IMR-90 (cell line): ENCODE measurements around the gene FRMD4B. TPM values are rescaled to one million over a fixed set of nuclear protein-coding genes. Genes with fewer than 3 reads are reported as not detected.

Experiments
- ATAC-seq: fragments of 200-7000 bp; cut with Tn5 transposase; 2 replicates; pipeline ENCODE4 v1.9.1; 2020; ENCODE audit warnings: low read depth, mild to moderate bottlenecking, moderate library complexity
- BruUV-seq: library from RNA; stranded (reverse); fragments of 400-500 nt; replicated peaks from 2 replicates; lab custom pipeline; 2021; lab: Mats Ljungman, UMichigan
- CTCF ChIA-PET: fragments of 300-600 bp; formaldehyde crosslinking; extraction: SDS; loops from one replicate; lab custom pipeline; 2021; ENCODE audit warnings: antibody characterized with exemption; lab: Yijun Ruan, JAX
- POLR2A ChIA-PET: fragments of 300-600 bp; sonication (Branson Sonifier 250); formaldehyde crosslinking; loops from one replicate; lab custom pipeline; 2022; ENCODE audit warnings: antibody characterized with exemption; ENCODE audit not compliant: unreplicated experiment; lab: Charles Lee
- DNase-seq: peaks from one replicate; pipeline ENCODE4 v3.0.0; 2013
- H2AFZ ChIP-seq: replicated peaks from 2 replicates; pipeline ENCODE3; 2013; ENCODE audit warnings: low read length, mild to moderate bottlenecking; ENCODE audit not compliant: poor library complexity
- H2AK5ac ChIP-seq: 2 replicates; pipeline ENCODE4 v1.6.1; 2013; ENCODE audit warnings: low read depth, low read length, inconsistent platforms
- H2AK9ac ChIP-seq: replicated peaks from 2 replicates; pipeline ENCODE3; 2013; ENCODE audit warnings: mild to moderate bottlenecking, low read depth, low read length, moderate library complexity; ENCODE audit not compliant: poor library complexity
- H2BK120ac ChIP-seq: 2 replicates; pipeline ENCODE4 v1.6.1; 2013; ENCODE audit warnings: low read depth, low read length, inconsistent platforms
- H2BK15ac ChIP-seq: 3 replicates; pipeline ENCODE4 v1.6.1; 2013; ENCODE audit warnings: low read depth, low read length, inconsistent platforms
- H2BK20ac ChIP-seq: 2 replicates; pipeline ENCODE4 v1.6.1; 2013; ENCODE audit warnings: low read depth, mild to moderate bottlenecking, inconsistent platforms, low read length, moderate library complexity
- H2BK5ac ChIP-seq: 2 replicates; pipeline ENCODE4 v1.6.1; 2013; ENCODE audit warnings: mild to moderate bottlenecking, low read depth, low read length, inconsistent platforms; ENCODE audit not compliant: poor library complexity, severe bottlenecking
- H3K14ac ChIP-seq: replicated peaks from 2 replicates; pipeline ENCODE4 v1.6.1; 2013; ENCODE audit warnings: low read depth, low read length, inconsistent platforms
- H3K18ac ChIP-seq: 2 replicates; pipeline ENCODE4 v1.6.1; 2013; ENCODE audit warnings: low read depth, low read length, control low read depth
- H3K23ac ChIP-seq: 2 replicates; pipeline ENCODE4 v1.6.1; 2013; ENCODE audit warnings: low read depth, low read length, inconsistent platforms
- H3K27ac ChIP-seq: 2 replicates; pipeline ENCODE4 v1.5.1; 2013; ENCODE audit warnings: mild to moderate bottlenecking, control low read depth, low read length; ENCODE audit not compliant: insufficient read depth
- H3K27me3 ChIP-seq: 2 replicates; pipeline ENCODE4 v1.6.1; 2013; ENCODE audit warnings: low read length; ENCODE audit not compliant: control insufficient read depth, insufficient read depth
- H3K36me3 ChIP-seq: 2 replicates; pipeline ENCODE4 v1.6.1; 2013; ENCODE audit warnings: low read length, mixed read lengths; ENCODE audit not compliant: control insufficient read depth, insufficient read depth
- H3K4ac ChIP-seq: 2 replicates; pipeline ENCODE4 v1.6.1; 2013; ENCODE audit warnings: low read depth, low read length, inconsistent platforms
- H3K4me1 ChIP-seq: 2 replicates; pipeline ENCODE4 v1.6.1; 2013; ENCODE audit warnings: low read length, mixed read lengths; ENCODE audit not compliant: control insufficient read depth, insufficient read depth
- H3K4me2 ChIP-seq: 2 replicates; pipeline ENCODE4 v1.6.1; 2013; ENCODE audit warnings: low read depth, mild to moderate bottlenecking, control low read depth, low read length, moderate library complexity
- H3K4me3 ChIP-seq: 2 replicates; pipeline ENCODE4 v1.5.1; 2013; ENCODE audit warnings: low read depth, mild to moderate bottlenecking, control low read depth, low read length, moderate library complexity; ENCODE audit not compliant: insufficient read depth
- H3K56ac ChIP-seq: 2 replicates; pipeline ENCODE4 v1.6.1; 2013; ENCODE audit warnings: low read length, inconsistent platforms; ENCODE audit not compliant: insufficient read depth; ENCODE audit errors: extremely low read depth
- H3K79me1 ChIP-seq, 2 experiments: 2 replicates each; pipeline ENCODE4 v1.6.1; 2013; ENCODE audit warnings: low read length in 2 of 2, inconsistent platforms in 1 of 2, low read depth in 1 of 2
- H3K9ac ChIP-seq: 2 replicates; pipeline ENCODE4 v1.6.1; 2013; ENCODE audit warnings: low read depth, low read length, control low read depth
- H3K9me1 ChIP-seq: 2 replicates; pipeline ENCODE4 v1.6.1; 2013; ENCODE audit warnings: low read length, inconsistent platforms; ENCODE audit not compliant: insufficient read depth
- H3K9me3 ChIP-seq: 2 replicates; pipeline ENCODE4 v1.6.1; 2013; ENCODE audit warnings: low read length; ENCODE audit not compliant: control insufficient read depth, insufficient read depth
- H4K20me1 ChIP-seq: 2 replicates; pipeline ENCODE4 v1.6.1; 2013; ENCODE audit warnings: low read length, inconsistent platforms; ENCODE audit not compliant: insufficient read depth
- H4K5ac ChIP-seq: 2 replicates; pipeline ENCODE4 v1.6.1; 2013; ENCODE audit warnings: mild to moderate bottlenecking, low read depth, low read length, control low read depth
- H4K8ac ChIP-seq, 2 experiments: 2 replicates each; pipeline ENCODE4 v1.6.1; 2013; ENCODE audit warnings: low read depth in 2 of 2, low read length in 2 of 2, control low read depth in 1 of 2, inconsistent platforms in 1 of 2
- H4K91ac ChIP-seq: 2 replicates; pipeline ENCODE4 v1.6.1; 2013; ENCODE audit warnings: low read depth, low read length, inconsistent platforms; ENCODE audit not compliant: insufficient read depth
- RFX5 ChIP-seq: IDR thresholded peaks from 2 replicates; pipeline ENCODE4 v1.8.0; 2012; ENCODE audit warnings: low read depth, mild to moderate bottlenecking, low read length, moderate library complexity
- WGBS, 2 experiments: methylation state at CpG; one replicate each; pipeline versions ENCODE4 v1.1.5 to v1.1.7; 2013; ENCODE audit warnings: missing lambda C conversion rate in 2 of 2; ENCODE audit not compliant: insufficient read length in 1 of 2; ENCODE audit errors: extremely low coverage in 2 of 2; 5-methylcytosine and 5-hydroxymethylcytosine counted together
- dilution Hi-C: fragments of 300-500 bp; cut with HindIII; formaldehyde crosslinking; loops from one replicate; pipeline ENCODE4 v1.14.3; 2018; ENCODE audit warnings: low sequenced_read_pairs; ENCODE audit not compliant: unreplicated experiment
- in situ Hi-C: fragments of 300-500 bp; cut with MboI; formaldehyde crosslinking; loops from 3 replicates; pipeline ENCODE4 v1.14.3; 2019; ENCODE audit warnings: low sequenced_read_pairs, inconsistent platforms, mixed read lengths
- intact Hi-C: fragments of 100-400 bp; cut with micrococcal nuclease; formaldehyde crosslinking; loops from 2 replicates; pipeline ENCODE4 v1.10.0; 2022
- polyA plus RNA-seq, 3 experiments: library from polyadenylated mRNA; depleted of rRNA; stranded (reverse); fragments of >200 nt; gene quantifications; 2 replicates each; pipeline ENCODE4 v1.2.3, GENCODE V29; 2012; ENCODE audit warnings: low replicate concordance in 1 of 3
- total RNA-seq: library from RNA; depleted of rRNA; stranded (reverse); fragments of >200 nt; gene quantifications from 2 replicates; pipeline ENCODE4 v1.2.3, GENCODE V29; 2012

FRMD4B gene
- total and polyA plus RNA-seq, 2 of the 4 experiments (the other 2 are of a cell fraction), result 0.14 to 0.36 TPM

- H3K4me2 ChIP-seq, result no peak overlapping the region
These were observed 15.0 kb downstream of the FRMD4B start for GRCh38 chr3:69370901-69371301.

More at GRCh38 chr3:69370901-69371301, 15.0 kb downstream of the FRMD4B start:
- no peak overlapping the region for H2BK20ac ChIP-seq
- no peak overlapping the region for H2AK5ac ChIP-seq
- H3K56ac ChIP-seq, result no peak overlapping the region
- H2BK5ac ChIP-seq, result no peak overlapping the region
- no peak overlapping the region for H3K9ac ChIP-seq
- H2BK120ac ChIP-seq, result no peak overlapping the region
- no TSS peak for BruUV-seq
- WGBS, 2 experiments, result 50% methylated on average over 2 of the region's 2 CpGs; no CpG with 5 or more reads in 1 of the 2 experiments
- H4K91ac ChIP-seq, result no peak overlapping the region
- H3K4ac ChIP-seq, result no peak overlapping the region
- no peaks in the 10 kb centered on the region for H3K4me1 ChIP-seq
- H3K14ac ChIP-seq, result no peak overlapping the region
- H4K20me1 ChIP-seq, result no peaks in the 10 kb centered on the region
- no peak overlapping the region for H4K8ac ChIP-seq
- no peaks in the 10 kb centered on the region for H3K36me3 ChIP-seq
- intact Hi-C loops, result no loop called here
- in situ Hi-C loops, result no loop called here
- H3K27ac ChIP-seq, result no peak overlapping the region
- no peaks in the 10 kb centered on the region for H3K9me1 ChIP-seq
- H4K5ac ChIP-seq, result no peak overlapping the region
- H2BK15ac ChIP-seq, result no peak overlapping the region
- H2AK9ac ChIP-seq, result no peak overlapping the region
- no peak overlapping the region for H3K18ac ChIP-seq
- H3K9me3 ChIP-seq, result no peaks in the 10 kb centered on the region
- no peaks in the 10 kb centered on the region; the same call in 1 of the 2 replicates for H3K27me3 ChIP-seq
- DNase-seq (no peak), ATAC-seq (no peak)
- no peak overlapping the region for H2AFZ ChIP-seq
- ChIA-PET CTCF (no interaction called here), POLR2A (no interaction called here)
- dilution Hi-C loops, result no loop called here
- no peaks in the 10 kb centered on the region for H3K79me1 ChIP-seq
- TF ChIP-seq RFX5, result no peak
- no peak overlapping the region for H3K23ac ChIP-seq
- H3K4me3 ChIP-seq, result no peak overlapping the region
